ENCODE measurements around the gene DDN.

DDN gene

DNA sequence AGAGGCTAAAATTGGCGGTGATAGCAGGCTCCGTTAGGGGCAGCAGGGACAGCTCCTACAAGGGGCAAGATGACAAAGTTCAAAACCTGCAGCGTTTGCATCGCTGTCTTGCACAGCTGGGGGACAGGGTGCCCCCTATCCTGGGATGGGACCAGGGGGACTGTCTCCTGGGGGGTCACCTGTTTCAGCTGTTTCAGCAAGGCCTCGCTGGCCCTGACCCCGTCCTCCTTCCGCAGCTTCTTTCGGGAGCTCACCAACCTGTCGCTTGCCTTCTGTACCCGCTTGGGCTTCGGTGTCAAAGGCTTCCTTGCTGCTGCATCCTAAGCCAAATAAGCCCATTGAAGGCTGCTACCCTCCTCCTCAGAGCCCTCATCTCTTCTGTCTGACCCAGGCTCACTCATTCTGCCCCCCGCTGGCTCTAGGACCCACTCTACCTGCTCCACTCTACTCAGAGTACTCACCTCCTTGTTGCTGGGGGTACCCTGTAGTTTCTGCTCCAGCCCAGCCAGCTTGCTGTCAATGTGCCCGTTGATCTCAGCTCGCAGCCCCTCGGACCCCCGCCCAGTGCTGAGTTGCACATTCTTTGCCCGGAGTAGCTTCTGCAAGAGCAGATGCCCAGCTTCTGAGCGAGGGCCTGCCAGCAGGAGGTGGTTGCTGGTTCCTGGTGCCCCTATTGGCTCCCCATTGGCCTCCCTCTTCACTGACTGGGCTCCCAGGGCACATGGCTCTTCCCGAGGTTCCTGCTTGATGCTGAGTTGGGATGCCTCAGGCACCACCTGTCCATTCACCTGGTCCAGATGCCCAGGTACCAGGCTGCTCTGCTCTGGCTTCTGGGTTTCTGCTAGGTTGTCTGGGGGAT lies 31.8 kb upstream of the DDN start:
- DNase-seq, result no peak

DNA sequence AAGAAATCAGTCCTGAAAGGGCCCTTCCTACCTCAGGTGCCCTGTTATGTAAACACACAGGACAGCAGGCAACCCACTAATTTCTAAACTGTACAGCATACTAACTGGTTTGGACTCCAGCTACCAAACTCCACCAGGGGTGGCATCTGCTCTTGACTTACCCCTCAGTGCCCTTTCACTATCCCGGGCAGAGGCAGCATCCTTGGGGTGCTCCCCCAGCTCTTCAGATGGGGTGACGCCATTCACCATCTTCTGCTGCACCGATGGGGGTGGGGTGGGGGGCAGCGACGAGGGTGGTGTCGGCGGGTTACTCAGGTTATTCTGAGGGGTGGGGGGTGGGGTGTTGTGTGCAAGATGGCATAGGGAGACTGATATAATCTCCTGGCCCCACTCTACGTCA lies 30.9 kb upstream of the DDN start:
- DNase-seq, result no peak

DNA sequence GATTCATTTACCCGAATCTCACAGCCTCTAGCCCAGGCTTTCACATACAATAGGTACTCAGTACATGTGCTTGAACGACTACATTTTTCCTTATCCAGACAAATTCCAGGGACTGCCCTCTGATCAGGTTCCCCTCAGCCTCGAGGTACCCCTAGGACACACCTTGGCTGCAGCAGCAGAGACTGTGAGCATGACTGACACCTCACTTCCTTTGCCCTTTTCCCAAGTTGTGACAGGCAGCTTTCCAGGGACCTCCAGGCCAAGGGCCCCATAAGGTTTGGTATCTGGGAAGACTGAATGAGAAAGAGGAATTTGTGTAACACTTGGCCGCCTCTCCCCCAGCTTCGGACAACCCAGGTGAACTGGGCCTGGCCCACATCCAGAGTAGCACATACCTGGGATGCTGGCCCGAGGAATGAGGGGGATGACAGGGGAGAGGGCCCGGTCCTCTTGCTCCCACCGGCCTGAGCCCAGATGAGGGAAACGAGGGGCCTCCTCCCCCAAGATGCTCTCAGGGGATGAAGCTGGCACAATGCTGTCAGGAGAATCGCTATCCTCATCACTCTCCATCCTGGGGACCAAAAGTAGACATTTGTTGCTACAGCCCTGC lies 29.6 kb upstream of the DDN start:
- no peak for DNase-seq

DNA sequence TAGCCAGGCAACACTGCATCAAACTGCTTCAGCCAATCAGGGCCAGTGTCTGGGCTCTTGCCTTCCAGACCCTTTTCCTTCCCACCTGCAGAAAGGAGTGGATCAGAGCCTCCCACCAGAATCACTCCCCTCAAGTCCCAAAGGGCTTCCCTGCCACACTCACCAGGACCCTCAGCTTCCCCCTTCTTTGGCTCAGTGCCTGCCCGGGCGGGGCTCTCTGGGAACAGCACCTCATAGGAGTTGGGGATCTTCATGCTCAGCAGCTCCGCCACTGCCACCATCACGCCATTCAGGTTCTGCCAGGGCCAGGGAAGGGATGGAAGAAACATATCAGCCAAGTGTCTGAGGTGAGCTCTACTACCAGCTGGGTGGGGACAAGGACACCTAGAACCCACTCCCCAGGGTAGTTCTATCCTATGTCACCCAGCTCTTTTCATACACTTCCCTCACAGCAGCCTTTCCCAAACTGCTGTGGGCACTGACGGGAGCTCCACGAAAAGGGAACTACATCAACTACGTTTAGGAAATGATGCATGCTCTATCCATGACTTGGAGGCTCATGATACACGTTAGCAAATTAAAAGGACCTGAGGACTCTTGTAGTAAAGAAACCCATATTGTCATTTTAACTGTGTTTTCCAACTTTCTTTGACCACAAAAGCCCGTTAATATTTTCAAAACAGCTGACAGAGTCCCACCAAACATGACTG lies 28.8 kb upstream of the DDN start:
- no peak for DNase-seq

DNA sequence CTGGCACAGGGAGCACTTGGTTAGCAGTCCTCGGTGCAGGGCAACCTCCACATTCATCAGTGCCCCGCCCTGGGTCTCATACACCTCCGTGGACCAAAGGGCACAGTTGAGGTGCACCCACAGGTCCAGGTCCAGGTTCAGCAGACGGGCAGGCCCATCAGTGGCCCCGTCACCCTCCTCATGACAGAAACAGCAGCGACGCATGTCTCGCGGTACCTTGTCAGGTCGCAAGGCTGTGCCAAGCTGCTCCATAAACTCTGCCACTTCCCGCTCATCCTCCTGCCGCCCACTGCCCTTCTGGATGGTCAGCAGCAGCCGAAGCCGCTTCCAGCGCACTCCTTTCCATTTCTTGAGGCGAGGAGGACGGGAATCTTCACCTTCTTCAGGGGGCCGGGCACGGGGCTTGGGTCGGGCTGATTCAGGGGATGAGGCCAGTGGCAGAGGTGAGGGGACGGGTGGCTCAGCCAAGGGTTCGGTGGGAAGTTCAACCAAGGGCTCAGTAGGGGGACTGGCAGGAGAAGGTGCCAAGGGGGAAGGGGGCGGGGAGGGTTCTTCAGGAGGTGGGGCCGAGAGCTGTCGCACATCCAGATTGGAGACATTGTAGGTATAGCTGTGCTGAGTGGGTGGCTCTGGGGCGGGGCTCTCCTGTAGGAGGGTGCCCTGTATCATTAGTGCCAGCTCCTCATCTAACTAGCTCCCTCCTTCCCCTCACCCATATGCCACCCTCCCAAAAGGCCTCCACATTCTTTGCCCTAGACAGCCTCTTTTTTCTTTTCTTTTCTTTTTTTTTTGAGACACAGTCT lies 27.7 kb upstream of the DDN start:
- no peak for DNase-seq

DNA sequence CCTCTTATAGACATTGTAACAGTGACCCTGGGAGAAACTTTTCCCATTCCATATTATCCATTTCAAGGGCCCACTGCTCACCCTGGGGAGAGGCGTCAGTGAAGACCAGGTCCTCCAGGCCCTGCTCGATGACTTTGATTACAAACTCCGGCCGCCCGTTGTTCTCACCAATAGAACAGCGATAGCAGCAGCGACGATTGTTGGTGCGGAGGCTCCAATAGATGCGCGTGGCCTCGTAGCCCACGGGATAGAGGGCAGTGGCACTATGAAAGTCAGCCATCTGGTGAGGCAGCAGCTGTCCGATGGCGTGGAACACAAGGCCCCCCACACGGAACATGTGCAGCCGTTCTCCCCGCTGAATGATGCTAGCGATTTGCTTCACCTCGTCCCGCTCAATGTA lies 26.9 kb upstream of the DDN start:
- DNase-seq, result no peak

DNA sequence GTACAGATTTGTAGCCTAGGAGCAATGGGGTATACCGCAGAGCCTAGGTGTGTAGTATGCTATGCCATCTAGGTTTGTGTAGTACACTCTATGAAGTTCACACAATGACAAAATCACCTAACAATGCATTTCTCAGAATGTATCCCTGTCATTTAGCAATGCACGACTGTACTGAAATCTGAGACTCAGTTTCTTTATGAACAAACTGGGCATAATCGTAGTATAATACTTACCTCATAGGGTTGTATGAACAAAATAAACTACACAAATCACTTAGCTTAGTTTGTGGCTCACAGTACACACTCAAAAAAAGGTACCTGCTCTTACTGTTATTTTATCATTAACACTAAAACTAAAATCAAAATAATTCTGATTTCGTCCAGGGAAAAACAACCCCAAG lies 26.3 kb upstream of the DDN start:
- DNase-seq, result no peak

DNA sequence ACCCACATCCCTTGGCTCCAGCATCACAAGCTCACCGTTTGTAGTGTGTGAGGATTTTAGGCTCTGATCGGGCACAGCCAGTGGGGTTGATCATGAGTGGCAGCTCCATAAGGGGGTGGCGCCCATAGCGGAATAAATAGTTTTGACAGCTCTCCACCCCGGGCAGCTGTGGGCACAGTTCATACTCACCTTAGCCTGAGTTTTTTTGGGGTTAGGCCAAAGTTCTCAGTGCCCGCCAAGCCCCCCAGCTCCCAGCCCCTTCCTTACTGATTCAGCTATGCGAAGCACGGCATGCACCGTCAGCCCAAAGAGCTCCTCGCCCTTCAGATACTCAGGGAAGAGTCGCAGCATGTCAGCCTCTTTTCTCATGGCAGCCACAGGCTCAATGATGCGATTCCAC lies 25.4 kb upstream of the DDN start:
- DNase-seq, result no peak

DNA sequence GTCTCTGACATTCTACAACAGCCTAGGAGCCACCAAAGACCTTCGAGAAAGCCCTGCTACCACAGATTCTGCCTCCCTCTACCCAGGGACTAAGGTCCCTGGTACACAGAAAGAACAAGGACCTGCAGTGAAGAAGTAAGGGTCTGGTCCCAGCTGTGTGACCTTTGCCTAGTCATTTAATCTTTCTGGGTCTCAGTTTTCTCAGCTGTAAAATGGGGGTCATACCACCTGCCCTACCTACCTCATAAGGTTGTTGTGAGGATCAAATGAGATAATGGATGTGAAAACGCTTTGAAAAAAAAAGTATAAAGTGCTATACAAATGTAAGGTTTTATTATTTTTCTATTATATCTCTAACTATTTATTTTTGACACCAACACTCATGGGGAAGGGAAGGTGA lies 24.6 kb upstream of the DDN start:
- no peak for DNase-seq

DNA sequence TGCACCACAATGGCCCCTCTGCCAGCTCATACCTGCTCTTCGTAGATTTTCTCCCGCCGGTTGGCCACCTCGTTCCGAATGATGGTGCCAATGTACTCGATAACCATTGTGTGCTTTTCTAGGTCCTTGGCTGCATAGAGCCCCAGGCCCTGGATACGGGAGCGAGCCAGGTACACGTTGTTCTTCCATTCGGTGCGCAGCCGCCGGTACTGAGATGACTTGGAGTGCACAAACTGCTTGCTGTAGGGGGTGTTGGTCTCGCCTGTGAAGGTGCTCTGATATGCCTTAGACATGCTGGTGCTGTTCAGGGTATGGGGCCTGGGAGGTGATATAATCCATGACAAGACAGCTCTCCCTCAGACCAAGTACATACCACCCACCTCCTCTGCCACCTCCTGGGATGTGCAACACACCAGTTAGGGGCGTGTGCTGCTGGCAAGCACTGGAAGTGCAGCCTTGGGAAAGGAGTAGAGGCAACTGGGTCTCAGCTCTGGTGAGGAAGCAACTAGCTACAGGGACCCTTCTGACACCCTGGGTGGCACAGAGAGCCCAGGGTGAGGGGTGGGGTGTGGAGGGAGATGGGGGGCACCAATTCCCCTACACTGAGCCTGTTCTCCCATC lies 23.5 kb upstream of the DDN start:
- DNase-seq, result no peak

DNA sequence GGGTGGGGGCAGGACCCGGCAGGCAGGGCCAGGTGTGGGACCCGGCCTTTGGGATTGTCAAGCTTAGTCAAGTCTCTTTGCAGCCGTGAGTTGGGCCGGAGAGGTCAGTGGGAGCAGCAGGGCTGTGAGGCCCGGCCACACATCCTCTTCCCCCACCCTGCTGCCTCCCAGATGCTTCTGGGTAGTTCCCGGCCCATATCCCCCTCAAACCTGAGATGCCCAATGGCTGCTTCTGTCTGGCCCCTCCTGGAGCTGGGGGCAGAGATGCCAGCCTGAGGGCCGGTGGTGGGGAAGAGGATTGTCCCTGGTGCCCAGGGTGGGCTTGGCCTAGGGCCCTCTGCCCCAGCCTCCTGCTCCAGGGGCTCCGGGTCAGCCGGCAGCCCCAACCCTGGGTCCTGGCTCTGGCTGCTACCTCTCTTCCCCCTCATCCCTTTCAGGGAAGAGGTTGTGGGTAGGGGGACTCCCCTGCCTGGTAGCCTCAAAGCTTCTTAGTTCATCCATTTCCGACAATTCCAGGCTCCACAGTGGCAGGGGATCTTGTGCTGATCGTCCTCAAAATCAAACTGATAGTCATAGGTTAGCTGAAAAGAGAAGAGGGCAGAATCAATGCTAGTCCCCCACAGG lies 22.2 kb upstream of the DDN start:
- no peak for DNase-seq

DNA sequence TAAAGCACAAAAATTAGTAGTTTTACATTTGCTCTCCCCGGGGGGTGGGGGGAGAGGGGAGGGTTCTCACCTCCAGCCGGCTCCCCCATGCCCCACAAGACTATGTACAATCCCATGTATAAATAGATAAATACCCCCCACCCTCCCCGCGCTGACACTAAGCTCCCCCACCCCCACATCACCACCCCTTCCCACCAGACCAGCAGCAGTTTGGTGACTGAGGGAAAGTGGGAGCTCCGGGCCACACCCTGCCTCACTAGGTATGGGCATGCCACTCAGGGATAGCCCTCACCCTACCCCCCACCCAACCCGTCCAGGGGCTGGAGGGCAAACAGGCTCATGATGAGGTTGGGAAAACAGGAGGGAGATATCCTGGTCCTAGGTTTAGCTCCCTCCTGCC lies 21.3 kb upstream of the DDN start:
- no peak for DNase-seq

DNA sequence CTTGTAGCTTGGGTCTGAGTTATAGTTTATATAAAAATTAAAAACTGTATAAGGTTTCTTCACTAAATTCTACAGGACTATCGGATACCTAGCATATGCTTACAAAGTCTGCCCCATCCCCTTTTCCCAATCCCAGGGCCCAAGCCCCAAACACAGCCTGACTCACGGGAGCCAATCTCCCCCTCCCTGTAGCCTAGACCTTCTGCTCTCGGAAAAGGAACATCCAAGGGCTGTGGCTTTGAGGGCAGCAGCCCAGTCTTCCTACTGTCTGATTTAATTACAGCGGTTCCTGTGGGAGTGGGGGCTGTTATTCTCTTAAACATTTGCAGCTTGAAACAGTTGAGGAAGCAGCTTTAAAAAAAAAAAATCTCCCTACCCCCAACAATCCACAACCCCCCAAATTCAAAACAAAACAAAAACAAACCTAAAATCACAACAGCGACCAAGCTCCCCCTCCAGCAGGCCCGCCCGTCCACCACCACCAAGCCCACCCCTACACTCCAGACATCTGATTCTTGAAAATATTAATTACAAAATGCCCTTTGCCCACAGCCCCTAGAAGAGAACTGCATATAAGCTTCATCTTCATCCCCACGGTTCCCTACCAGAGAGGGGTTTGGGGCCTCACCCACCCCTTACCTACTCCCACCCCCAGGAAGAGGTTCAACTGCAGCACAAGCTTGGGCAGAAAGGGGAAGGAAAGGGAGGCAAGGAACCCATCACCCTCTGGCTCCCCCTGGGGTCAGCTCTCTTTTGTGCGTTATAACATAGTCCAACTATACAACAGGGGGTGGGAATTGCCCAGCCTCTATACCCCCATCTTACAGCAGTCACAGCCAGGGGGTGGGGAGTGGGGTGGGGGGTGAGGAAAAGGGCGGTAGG lies 20.5 kb upstream of the DDN start:
- peak; percentile 59 to 61 for DNase-seq

DNA sequence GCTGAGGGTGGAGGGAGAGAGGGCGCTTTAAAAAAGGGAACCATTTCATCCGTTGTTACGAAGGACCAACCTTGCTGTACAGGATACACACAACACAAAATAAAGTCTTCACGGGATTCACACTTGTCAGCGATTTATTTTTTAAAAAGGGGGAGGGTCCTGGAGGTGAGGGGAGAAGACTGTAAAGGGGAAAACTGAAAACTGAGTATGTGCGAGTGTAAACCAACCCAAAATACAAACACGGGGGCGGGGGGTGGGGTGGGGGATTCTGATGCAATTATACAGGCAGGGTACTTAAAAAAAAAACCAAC lies 19.9 kb upstream of the DDN start:
- no peak for DNase-seq

DNA sequence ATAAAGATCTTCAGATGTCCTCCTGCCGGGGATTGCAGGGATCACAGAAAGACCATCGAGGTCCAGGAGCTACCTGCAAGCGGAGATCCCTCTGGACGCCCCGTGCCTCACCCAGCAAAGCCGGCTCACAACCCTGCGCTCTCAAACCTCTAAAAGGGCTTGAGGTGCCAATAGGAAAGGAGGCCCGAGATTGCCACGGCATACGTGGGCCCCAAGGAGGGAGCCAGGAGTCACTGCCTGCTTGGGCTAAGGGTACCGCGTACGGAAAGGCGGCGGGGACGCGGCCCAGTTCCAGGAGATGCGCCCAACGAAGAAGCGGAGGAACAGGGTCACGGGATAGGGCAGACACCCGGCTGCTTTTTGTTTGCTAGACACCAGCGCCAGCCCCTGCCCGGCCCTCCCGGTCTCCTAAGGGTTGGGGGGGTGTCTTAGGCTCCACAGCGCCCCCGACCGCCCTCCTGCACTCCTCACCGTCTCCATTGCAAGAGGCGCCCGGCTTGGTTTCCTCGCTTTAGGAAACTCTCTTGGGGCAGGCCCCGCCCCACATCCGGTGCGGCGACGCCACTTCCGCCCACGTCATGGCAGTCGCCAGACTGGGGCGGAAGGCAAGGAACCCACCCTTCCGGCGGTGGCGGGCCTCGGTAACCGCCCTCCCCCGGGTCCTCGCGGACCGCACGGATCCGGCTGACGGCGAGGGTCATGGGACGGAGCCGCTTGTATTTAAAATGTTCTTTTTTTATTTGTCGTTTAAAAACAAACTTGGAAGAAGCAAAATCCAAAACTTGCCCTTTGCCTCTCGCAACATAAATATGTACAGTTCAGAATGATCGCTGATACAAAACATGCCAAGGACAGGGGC lies 19.3 kb upstream of the DDN start, which contains the start of gene PRKAG1:
TSS of gene PRKAG1 (minus strand) at position 516 of the 859 bp plus-strand sequence. CDS start at position 480, 36 bp downstream.
- DNase-seq, result peak; percentile 97 to 98

DNA sequence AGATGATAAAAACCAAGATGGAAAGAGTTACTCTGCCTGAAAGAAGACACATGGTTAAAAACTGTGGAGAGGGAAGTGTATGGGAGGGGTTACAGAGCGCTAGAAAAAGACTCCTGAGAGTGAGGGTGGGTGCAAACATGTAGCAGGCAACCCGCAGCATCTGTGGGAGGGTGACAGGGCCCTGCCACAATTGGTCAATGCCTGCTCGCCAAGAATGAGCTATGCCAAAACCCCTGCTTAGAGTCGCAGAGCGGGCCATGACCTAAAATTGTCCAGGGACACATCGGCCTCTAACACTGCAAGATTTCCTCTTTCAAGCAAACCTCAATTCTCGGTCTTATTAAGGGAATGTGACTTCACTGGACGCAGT lies 18.7 kb upstream of the DDN start:
- DNase-seq, result peak in 1 of 2 donors; percentile 44

DNA sequence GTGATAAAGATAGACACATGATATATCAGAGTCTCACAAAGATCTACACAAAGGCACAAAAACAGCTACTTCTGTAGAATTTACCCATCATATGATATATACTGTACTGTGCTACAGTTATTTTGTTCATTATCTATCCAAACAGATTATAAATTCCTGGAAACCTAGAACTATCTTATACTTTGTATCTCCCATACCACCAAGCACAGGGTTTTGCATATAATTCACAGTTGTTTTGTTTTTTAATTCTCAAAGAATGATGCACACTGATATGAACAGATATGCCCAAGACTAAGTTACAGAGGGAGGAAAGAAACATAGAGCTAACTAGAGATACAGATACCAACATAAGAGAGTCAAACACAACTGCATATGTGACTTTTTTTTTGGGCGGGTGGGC lies 16.0 kb upstream of the DDN start:
- no peak for DNase-seq

DNA sequence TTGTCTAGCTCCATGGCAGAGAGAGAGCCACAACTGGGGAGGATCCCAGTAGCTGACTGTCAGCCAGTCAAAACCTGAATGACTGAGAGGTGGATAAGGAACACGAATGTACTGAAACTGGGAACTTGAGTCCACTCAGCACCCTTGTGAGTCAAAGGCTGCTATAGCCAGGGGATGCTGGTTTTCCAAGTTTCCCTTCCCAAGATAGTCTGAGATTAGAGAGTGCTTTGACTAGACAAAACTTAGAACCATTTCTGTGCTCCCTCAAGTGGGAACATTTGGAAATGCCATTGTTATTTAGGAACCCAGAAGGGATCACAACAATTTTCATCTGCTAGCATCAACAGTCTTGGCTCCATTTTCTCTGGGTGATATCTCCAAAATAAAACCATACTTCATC lies 15.4 kb upstream of the DDN start:
- no peak for DNase-seq

DNA sequence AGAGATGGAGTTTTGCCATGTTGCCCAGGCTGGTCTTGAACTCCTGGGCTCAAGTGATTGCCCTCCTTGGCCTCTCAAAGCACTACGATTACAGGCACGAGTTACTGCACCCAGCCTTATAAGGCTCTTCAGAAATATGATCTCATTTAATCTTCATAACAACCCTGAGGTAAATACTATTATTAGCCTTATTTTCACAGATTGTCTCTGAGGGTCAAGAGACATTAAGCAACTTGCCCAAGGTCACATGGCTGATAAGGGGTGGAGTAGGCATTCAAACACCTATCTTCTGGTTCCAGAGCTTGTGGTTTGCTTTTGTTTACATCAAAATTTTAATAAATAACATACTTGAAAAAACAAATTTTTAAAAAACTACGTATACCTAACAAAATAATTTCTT lies 14.3 kb upstream of the DDN start:
- DNase-seq, result no peak

DNA sequence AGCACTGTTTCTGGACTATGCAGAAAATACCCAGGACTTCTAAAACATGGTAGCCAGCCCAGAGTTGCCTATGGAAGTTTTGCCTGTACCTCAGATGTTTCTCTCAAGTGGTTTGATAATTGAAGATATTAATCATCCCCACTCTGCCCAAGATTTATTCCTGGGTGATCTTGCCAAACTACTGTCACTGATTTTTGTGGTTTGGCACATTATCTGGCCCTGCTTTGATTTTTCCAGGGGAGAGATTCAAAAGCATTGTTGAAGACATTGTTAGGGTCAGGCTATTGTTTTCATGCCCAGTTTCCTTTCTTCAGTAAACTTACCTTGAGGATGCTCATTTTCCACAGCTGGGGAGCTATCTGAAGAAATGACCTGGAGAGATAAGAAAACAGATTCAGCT lies 13.6 kb upstream of the DDN start:
- no peak for DNase-seq
